DMS153 treated with DMSO at 0.1 percent for 48 hours (cell line): ENCODE data around the gene CLINT1.

Experiments
- DNase-seq: peaks from one replicate; lab custom pipeline; 2025; ENCODE audit not compliant: unreplicated experiment; lab: John Stamatoyannopoulos, UW

CLINT1 gene

DNA sequence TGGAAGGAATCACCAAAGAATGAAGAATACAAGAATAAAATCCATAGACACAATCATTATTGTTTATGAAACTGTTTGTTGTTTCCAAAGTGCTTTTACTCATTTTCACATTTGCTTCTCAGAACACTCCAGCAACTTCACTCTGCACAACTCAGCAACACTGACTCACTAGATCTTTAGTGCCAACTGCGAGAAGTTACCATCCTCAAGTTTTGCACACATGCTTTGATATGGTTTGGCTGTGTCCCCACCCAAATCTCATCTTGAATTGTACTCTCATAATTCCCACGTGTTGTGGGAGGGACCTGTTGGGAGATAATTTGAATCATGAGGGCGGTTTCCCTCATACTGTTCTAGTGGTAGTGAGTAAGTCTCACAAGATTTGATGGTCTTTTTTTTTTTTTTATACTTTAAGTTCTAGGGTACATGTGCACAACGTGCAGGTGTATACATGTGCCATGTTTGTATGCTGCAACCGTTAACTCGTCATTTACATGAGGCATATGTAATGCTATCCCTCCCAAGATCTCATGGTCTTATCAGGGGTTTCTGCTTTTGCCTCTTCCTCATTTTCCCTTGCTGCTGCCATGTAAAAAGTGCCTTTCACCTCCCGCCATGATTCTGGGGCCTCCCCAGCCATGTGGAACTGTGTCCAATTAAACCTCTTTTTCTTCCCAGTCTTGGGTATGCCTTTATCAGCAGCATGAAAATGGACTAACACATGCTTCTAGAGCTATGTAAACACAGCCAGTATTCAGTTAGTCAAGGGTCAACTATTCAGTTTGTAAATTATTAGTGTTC is 36.9 kb downstream of the CLINT1 start:
- DNase-seq: no peak

DNA sequence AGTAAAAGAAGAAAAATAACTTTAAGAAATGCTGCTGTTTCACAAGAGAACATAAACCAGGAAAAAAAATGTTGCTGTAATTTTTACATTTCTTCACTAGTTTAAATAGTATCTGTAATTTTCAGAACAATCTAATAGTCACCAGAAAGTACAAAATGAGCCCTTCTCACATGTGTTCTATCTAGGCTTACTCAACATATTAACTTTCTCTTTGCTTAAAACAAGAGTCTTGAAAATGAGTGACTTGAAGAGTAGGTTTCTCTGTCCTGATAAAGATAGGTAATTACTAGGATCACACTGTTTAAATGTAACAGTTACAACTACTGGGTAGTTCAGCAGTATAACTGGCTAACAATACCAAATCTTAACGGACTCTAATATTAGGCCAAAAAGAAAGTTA is 37.5 kb downstream of the CLINT1 start:
- DNase-seq: no peak

DNA sequence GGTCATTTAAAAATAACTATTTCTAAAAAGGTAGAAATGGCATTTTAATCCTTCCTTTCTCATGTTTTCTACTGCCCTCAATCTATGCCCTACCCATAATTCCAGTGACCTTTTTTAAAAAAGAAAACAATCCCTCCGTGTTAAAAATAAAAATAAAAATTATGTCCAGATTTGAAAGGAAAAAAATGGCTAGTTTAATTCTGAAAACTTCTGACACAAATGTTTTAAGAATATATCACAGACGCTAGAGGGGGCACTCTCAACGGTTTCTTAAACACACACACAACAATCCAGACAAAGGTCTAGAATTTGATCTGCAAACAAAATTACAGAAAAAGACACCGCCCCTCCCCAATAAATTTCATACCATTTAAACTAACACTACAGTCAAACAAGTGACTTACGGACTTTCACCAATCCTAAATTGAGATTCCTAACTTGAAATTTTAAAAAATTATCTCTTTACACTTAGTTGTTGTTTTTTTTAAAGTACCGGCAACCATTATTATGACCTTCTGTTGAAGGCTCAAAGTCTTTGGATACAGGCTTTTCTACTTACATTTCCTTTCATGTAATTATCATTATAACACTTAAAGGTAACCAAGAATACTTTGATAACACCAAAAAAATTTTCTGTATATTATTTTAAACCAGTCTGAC is 38.2 kb downstream of the CLINT1 start:
- no peak for DNase-seq

DNA sequence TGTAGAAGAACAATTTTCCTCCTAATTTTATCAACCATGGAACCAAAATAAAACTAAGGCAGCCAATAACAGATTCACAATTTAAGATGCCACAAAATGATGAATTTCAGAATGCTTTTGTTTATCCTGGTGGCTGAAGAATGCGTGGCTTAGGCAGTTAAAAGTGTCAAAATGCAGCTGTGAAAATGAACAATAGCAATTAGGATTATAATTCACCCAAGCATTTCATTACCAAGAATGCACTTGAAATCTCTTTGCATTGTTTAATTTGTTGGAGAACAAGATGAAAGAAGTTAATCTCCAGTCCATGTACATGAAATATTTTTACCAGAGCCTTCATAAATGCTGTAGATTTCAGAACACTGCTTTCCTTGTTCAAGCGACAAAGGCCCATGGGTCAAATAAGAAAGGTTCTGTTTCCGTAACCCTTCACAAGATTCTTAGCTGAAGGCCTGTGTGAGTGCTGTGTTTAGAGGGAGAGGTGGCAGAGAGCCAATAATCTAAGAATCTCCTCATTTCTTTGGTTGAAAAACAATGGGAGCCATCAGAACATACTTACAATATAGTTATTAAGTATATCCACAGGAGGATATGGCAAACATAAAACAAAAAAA is 39.3 kb downstream of the CLINT1 start:
- no peak for DNase-seq

DNA sequence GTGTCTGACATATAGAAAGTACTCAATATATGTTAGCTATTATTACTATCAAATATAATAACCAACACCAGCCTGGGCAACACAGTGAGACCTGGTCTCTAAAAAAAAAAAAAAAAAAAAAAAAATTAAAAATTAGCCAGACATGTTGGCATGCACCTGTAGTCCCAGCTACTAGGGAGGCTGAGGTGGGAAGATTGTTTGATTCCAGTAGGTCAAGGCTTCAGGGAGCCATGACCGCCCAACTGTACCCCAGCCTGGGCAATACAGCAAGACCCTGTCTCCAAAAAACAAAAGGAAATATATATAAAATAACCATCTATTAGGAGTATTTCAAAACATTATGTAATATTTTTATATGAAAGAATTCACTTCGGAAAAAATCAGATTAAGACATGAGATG is 40.6 kb downstream of the CLINT1 start:
- no peak for DNase-seq

DNA sequence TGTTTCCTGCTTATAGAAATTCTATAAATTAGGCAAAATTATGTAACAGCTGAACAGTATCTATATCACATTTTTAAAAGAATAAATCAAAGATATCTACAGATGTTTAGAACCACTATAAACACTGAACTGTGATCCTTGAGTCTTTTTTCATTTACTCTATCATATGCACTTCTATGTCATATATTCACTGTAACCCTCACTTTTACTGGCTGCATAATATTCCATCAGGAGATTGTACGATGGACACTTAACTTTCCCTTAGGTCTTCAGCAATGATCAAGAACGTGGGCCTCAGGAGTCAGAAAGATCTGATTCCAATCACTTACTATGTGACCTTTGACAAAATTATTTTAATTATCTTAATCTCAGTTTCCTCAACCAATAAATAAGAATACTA is 41.0 kb downstream of the CLINT1 start:
- no peak for DNase-seq

DNA sequence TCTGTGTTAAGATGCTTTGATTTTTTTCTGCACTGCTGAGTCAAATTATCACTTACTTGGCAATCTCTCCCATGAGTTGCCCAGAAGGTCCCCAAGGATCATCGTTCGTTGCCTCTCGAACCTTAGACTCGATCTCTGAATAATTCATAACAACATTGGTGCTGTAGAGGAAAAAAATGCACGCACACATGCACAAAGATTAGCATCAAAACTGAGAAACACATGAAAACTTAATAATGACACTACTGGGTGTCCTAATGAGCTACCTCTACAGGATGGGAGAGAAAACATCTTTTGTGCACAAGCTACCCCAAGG is 41.6 kb downstream of the CLINT1 start:
- no peak for DNase-seq

DNA sequence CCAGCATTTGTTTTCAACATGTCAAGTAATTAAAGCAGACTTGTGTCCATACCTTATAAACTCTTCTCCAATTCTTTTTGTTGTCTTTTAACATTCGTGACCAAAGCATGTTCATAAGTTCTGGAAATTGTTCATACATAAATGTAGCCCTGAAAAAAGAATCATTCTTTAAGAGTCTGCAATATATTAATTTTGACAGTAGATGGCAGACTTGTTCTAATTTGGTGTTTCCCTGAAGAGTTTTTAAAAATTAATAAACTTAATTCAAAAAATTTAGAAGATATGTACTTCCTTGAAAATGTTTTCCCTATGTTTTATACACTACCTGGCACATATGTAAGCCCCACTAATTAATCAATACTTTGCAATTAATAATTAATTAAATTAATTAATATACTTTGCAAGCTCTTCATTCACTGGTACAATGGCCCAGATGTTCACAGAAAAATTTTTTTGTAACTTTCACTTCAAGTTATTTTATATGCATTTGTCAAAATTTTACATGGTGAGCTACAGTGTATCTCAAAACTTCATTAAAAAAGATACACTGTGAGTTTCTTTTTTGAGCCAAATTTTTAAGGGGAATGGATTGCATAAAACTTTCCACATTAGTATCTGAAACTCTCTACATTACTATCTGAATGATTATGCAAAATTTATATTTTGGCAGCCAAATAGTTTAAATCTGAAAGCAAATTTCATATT is 42.1 kb downstream of the CLINT1 start:
- no peak for DNase-seq

DNA sequence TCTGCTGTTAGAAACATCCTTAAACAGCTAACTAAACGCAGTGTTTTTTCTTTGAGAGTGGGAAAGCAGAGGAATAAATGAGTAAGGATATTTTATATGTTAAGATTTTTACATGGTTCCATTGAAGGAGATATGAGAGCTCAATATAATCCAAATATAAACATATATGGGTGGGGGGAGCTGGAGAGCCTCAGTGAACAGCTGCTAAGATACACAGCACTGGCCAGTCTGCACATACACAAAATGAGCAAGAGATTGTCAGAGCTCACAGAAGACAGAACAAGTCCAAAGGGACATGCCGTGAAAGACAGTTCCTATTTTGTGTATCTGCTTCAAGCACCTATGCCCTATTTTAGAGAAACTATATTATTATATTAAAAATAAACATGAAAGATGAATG is 46.9 kb downstream of the CLINT1 start:
- no peak for DNase-seq

DNA sequence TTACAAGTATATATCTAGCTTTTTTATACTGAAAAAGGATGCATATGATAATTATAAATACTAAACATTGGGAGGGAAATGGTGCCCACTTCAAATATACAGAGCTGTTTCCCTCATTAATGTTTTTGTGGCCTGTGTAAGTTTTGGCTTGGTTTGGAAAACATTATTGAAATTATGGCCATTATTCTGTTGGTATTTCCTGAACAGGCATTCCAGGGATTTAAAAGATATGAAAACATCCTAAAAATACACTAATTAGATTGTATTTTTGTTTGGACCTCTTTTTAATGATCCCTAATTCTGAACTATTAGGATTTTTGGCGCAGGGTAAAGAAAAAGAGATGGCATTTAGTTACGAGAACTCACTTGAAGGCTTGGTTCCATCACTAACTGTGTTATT is 50.9 kb downstream of the CLINT1 start:
- DNase-seq: no peak

DNA sequence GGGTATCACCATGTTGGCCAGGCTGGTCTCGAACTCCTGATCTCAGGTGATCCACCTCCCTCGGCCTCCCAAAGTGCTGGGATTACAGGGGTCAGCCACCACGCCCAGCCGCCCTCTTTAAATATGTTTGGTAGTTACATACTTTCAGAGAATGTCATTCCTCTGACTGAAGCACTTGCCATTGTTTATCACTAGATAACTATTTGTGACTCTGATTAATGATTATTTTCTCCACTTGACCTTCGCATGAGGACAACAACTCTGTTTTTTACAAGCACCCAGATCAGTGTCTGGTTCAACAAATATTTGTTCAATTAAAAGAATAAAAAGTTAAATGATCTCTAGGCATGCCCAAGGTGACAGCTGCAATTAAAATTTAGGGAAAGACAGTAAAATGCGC is 56.2 kb downstream of the CLINT1 start:
- no peak for DNase-seq

DNA sequence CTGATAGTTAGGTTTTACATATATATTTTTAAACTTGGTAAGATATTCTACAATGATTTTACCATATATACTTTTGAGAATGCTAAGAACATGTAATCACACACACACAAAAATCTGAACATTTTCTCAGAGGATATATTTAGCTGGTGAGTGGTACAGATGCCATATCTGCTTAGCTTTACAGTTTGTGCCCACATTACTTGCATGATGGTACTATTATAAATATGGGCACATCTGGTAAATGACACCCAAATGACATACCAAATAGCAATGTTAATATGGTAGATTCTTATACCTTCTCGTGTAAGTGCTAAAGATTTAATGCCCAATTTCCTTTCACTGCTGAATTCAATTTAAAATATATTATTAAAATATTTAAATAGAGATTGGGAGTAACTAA is 58.8 kb downstream of the CLINT1 start:
- DNase-seq: no peak

DNA sequence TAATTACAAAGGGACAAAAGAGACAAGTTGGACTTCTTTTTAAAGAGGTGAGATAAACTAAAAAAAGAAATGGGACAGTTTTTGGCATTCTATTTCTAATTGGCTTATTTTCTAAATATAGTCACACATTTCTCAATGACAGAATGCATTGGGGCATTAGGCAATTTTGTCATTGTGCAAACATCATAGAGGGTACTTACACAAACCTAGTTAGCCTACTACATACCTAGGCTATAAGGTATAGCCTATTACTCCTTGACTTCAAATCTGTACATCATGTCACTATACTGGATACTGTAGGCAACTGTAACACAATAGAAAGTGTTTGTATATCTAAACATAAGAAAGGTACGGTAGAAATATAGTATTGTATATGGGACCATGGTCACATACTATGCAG is 59.4 kb downstream of the CLINT1 start:
- no peak for DNase-seq

DNA sequence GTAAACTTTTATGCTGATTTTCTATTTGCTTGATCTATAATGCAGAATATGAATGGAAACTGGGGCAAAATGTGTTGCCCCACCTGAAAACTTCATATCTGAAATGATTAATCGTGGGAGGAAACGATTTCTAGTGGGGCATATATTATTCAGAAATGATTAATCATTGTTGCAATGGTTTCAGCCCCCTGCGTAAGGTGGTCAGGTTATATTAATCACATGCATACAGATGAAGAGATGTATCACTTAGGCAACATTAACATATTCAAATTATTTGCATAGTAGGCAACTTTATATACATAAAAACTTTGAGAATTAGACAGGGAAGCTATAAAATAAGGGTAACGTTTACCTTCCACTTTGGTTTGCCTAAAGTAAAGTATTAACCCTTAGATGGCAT is 65.6 kb downstream of the CLINT1 start:
- no peak for DNase-seq

DNA sequence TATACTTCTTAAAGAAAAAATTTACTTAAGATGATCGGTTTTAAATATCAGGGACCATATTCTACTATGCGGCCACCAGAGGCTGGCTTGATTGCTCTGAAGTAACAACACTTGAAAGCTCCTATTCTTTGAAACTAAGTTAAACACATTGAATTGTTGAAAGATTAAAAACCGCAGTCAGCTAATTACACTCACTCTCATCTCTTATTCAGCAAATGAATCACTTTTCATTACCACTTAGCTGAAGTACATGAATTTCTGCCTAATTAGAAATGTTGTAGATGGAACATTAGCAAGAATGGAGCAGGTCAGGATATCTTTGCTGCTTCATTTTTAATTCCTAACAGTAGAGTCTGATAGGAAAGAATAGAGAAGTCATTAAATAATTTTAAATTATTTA is 73.1 kb downstream of the CLINT1 start:
- no peak for DNase-seq

DNA sequence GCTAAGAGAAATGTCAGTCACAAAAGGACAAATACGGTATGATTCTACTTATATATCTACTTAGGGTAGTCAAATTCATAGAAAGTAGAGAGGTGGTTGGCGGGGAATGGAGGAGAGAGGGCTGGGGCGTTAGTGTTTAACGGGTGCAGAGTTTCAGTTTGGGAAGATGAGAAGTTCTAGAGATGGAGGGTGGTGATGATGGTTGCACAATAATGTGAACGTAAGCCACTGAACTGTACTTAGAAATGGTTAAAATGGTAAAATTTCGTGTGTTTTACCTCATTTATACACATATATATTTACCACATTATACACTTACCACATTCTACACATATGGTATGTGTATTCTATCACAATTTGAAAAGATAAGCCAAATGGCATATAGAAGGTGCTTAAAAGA is 79.7 kb downstream of the CLINT1 start:
- DNase-seq: no peak

DNA sequence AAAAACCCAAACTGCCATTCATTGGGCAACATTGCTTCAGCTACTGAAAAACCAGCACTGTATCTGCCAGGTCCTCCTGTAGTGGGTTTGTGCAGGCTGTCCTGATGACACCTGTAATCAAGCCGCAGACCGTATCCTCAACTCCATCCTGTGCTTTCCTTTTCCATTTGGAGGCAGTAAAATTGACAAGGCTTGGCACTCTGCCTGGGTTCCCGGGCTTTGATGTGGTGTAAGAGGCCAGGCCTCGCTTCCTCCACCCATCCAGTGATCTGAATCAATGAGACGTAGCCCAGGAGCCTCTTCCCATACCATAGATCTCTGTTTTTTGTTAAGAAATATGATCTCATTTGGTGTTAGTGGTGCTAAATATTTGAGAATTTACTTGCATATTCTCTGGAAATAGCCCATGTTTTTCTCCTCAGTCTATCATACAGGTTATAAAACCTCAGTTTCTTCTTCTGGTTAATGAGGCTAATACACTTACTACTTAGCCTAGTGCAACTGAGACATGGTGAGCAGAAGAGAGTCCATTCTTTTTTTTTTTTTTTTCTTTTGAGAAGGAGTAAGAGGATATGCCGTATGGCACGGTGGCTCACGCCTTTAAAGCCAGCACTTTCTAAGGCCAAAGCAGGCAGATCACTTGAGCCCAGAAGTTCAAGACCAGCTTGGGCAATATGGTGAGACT is 80.7 kb downstream of the CLINT1 start:
- peak; percentile 27 for DNase-seq

DNA sequence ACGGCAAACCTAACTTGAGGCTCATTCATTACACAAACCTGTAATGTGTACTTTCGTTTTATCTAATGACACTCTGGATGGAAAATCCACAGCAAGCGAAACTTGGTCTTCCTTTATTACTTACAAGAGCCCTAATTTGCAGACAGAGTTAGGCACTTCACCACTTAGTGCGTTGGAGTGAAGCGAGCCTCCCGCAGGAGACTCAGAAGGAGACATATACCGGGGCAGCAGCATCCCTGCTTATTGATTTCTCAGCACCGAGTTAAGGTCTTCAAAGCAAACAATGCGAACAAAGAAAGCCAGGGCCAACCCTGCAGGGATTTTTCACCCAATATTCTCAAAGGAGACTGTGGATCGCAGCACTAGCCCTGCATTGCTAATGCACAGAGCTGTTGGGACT is 86.8 kb downstream of the CLINT1 start:
- DNase-seq: no peak

DNA sequence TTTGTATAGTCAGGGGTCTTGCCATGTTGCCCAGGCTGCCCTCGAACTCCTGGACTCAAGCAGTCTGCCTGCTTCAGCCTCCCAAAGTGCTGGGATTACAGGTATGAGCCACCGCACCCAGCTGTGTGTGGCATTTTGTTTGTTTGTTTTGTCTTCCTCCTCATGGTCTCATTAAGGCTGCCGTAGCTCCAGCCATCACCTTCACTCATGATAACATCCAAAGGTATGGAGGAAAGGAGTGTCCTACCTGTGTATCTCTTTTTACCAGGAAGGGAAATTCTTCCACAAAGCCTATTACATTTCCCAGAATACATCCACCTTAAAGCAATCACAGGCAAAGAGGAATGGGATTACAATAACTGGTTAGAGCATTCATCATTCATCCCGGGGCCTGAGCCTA is 88.3 kb downstream of the CLINT1 start:
- DNase-seq: no peak

DNA sequence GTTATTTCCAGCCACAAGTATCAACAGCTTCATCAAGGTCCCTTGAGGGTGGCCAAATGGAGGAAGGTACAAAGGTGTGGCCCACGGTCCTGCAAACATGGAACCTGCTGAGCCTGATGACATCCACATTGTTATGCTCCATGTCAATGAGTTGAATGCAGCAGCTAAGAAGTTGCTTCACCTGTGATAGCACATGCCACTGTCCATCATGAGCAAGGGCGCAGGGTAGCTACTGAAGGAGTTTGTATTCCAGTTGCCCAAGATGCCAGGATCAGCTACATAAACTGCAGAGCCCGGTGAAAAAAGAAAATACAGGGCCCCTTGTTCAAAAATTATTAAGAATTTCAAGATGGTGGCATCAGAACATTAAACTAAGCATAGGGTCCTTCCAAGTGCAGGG is 91.3 kb downstream of the CLINT1 start:
- no peak for DNase-seq

DNA sequence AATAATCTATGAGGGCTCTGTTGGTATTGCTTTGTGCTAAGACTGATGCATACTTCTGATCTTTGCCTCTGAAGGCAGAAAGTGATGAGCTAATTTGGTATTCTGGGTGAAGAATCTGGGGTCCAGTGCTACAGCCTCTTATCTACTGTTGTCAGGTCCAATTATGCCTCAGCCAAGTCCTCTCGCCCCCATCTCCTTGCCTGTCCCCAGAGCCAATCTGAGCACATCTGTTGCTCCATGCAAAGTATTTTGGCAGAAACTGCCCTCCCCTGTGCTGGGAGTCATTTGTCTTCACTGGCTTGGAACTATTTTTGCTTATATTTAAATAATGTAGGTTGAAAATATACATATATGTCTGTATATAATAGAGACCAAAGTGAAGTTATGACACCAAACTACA is 92.0 kb downstream of the CLINT1 start:
- DNase-seq: no peak
